OCI-LY1 (cell line): ENCODE results near the gene CRB2.

Experiments
- H2AFZ ChIP-seq: fragments of 200-600 bp; sonication (generic), shearing (Covaris generic); 2 replicates; pipeline ENCODE4 v1.6.0; 2014; ENCODE audit warnings: antibody characterized with exemption, mild to moderate bottlenecking, low read length
- H3F3A ChIP-seq: fragments of 200-600 bp; sonication (generic), shearing (Covaris generic); 2 replicates; pipeline ENCODE4 v1.6.0; 2014; ENCODE audit warnings: mild to moderate bottlenecking, antibody characterized with exemption, low read length, moderate library complexity; ENCODE audit not compliant: insufficient read depth
- H3K27ac ChIP-seq: fragments of 200-600 bp; sonication (generic); 2 replicates; pipeline ENCODE4 v1.5.1; 2014; ENCODE audit warnings: low read length, mixed run types, mild to moderate bottlenecking, low read depth; ENCODE audit not compliant: poor library complexity, severe bottlenecking
- H3K27me3 ChIP-seq: fragments of 200-600 bp; sonication (generic); 2 replicates; pipeline ENCODE4 v1.6.0; 2014; ENCODE audit warnings: antibody characterized with exemption, mild to moderate bottlenecking, low read length, moderate library complexity; ENCODE audit not compliant: insufficient read depth
- H3K36me3 ChIP-seq: fragments of 200-600 bp; sonication (generic); 2 replicates; pipeline ENCODE4 v1.6.1; 2014; ENCODE audit warnings: mild to moderate bottlenecking, antibody characterized with exemption, low read length, moderate library complexity, mixed read lengths; ENCODE audit not compliant: insufficient read depth
- H3K4me1 ChIP-seq: fragments of 200-600 bp; sonication (generic); 2 replicates; pipeline ENCODE4 v1.5.1; 2014; ENCODE audit warnings: mild to moderate bottlenecking, low read length, moderate library complexity; ENCODE audit not compliant: insufficient read depth, severe bottlenecking
- H3K4me2 ChIP-seq: fragments of 200-600 bp; sonication (generic), shearing (Covaris generic); 2 replicates; pipeline ENCODE4 v1.6.1; 2014; ENCODE audit warnings: low read length
- H3K4me3 ChIP-seq: fragments of 200-600 bp; sonication (generic); 2 replicates; pipeline ENCODE4 v1.5.1; 2014; ENCODE audit warnings: low read length, low read depth, mild to moderate bottlenecking, mixed read lengths; ENCODE audit not compliant: poor library complexity, severe bottlenecking
- H3K79me2 ChIP-seq: fragments of 200-600 bp; shearing (Covaris generic); 2 replicates; pipeline ENCODE4 v1.6.1; 2016; ENCODE audit warnings: mixed run types, low read length, mixed read lengths; ENCODE audit not compliant: insufficient read depth
- H3K9ac ChIP-seq: fragments of 200-600 bp; sonication (generic), shearing (Covaris generic); 2 replicates; pipeline ENCODE4 v1.6.1; 2014; ENCODE audit warnings: mild to moderate bottlenecking, low read length, mixed read lengths
- H3K9me2 ChIP-seq: fragments of 200-600 bp; sonication (generic), shearing (Covaris generic); 2 replicates; pipeline ENCODE4 v1.6.1; 2014; ENCODE audit warnings: low read depth, mild to moderate bottlenecking, low read length, mixed read lengths
- H3K9me3 ChIP-seq: fragments of 200-600 bp; shearing (Covaris generic); 2 replicates; pipeline ENCODE4 v1.6.1; 2014; ENCODE audit warnings: low read length, mixed read lengths
- H4K20me1 ChIP-seq: fragments of 200-600 bp; sonication (generic), shearing (Covaris generic); 2 replicates; pipeline ENCODE4 v1.6.0; 2016; ENCODE audit warnings: mild to moderate bottlenecking, low read length; ENCODE audit not compliant: insufficient read depth
- CTCF ChIP-seq: fragments of 200-600 bp; sonication (generic), shearing (Covaris generic); IDR thresholded peaks from 2 replicates; pipeline ENCODE4 v1.5.1; 2017; ENCODE audit warnings: mild to moderate bottlenecking, antibody characterized with exemption, low read length, moderate library complexity, mixed read lengths
- EZH2 ChIP-seq: fragments of 200-600 bp; sonication (generic), shearing (Covaris generic); IDR thresholded peaks from 2 replicates; pipeline ENCODE4 v1.8.0; 2017; ENCODE audit warnings: borderline replicate concordance, mixed run types, mild to moderate bottlenecking, antibody characterized with exemption, low read length, moderate library complexity, mixed read lengths

Gene CRB2

GRCh38 chr9:123321616-123322272 lies 34.3 kb upstream of the CRB2 start:
- H3K4me3 ChIP-seq = peak overlapping the region; percentile 18
- H3K4me1 ChIP-seq = peaks cover 89% of the 10 kb centered on the region
- peak overlapping the region; percentile 41; the same call in 1 of the 2 replicates for H3K9ac ChIP-seq

DNA sequence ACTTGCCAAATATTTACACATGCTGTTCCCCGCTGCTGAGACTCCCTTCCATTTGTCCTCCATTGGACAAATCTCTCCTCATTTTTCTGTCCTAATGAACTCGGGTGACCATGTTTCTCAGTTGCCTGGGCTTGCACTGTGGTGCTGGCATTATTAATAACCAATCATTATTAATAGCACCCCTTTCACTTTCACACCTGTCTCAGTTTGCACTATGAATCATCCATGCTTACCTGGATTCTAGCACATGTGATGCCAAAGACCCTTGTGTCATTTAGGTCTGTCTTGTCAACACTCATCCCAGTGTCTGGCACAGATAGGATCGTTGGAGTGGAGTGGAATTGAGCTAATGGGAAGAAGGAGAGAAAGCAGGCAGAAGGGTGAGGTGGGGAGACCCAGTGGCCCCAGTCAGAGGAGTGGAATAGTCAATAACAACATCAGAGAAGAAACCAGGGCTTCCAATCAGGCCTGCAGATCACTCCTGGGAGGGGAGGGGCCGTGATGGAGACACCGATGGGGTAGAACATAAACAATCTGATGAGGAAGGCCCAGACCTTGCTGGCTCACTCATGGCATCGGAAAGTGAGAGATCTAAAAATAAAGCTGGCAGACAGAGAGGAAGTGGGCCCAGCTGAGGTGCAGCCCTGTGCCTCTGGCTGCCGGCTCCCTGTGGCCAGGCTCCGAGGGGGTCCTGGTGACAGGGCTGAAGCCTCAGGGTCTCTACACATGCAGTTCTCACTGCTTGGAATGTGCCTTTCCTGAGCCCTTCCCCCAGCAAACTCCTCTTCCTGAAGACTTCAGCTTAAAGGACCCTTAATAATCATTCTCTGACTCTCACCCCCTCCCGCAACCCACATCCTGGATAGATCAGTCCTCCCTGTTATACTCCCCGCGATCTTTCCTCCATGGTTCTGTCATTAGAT lies 33.5 kb upstream of the CRB2 start:
- Histone ChIP-seq H3K27me3 (no peaks in the 10 kb centered on the region), H3K27ac (peak overlapping the region; percentile 88), H3K79me2 (no peaks in the 10 kb centered on the region), H3K4me1 (peaks cover 86% of the 10 kb centered on the region), H3K4me2 (peak overlapping the region; percentile 57), H3K9ac (peak overlapping the region; percentile 54), H2AFZ (no peak overlapping the region), H3F3A (no peaks in the 10 kb centered on the region), H3K9me3 (no peaks in the 10 kb centered on the region), H4K20me1 (no peaks in the 10 kb centered on the region), H3K9me2 (no peaks in the 10 kb centered on the region), H3K36me3 (no peaks in the 10 kb centered on the region), H3K4me3 (peak overlapping the region; percentile 18)
- no peak for TF ChIP-seq CTCF
- TF ChIP-seq EZH2 = no peak

More at GRCh38 chr9:123321616-123322272, 34.3 kb upstream of the CRB2 start:
- Histone ChIP-seq H3K79me2 (no peaks in the 10 kb centered on the region), H3K9me2 (no peaks in the 10 kb centered on the region), H2AFZ (no peak overlapping the region), H3F3A (no peaks in the 10 kb centered on the region), H3K4me2 (peak overlapping the region; percentile 57), H3K27ac (peak overlapping the region; percentile 88), H3K36me3 (no peaks in the 10 kb centered on the region), H3K9me3 (no peaks in the 10 kb centered on the region), H3K27me3 (no peaks in the 10 kb centered on the region), H4K20me1 (no peaks in the 10 kb centered on the region)
- no peak for TF ChIP-seq EZH2
- no peak for TF ChIP-seq CTCF

DNA sequence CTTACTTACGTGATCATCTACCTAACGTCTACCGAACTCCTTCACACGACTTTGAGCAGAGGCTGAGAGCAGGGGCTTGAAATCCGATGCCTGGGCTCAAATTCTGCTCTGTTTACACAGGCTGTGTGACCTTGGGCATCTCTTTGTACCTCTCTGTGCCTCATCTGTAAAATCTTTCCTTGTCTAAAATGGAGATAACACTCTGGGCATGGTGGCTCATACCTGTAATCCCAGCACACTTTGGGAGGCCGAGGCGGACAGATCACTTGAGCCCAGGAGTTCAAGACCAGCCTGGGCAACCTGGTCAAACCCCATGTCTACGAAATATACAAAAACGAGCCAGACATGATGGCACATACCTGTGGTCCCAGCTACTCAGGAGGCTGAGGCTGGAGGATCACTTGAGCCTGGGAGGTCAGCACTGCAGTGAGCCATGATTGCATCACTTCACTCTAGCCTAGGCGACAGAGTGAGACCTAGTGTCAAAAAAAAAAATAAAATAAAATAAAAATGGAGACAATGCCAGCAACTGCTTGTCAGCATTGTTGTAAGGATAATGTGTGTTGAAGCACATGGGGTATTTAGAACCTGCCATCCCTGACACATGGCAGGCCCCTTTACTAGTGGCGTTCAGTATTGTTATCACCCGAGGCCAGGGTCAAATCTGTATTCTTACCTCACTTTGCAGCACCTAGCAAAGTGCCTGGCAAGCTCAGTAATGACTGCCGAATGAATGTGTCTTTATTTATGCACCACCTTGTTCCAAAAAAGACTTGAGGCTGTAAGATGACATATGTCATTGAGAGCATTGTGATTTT lies 32.6 kb upstream of the CRB2 start:
- no peaks in the 10 kb centered on the region for H3K27me3 ChIP-seq
- no peaks in the 10 kb centered on the region for H3K79me2 ChIP-seq
- no peaks in the 10 kb centered on the region for H4K20me1 ChIP-seq
- peak overlapping the region; percentile 88 for H3K27ac ChIP-seq
- peaks cover 77% of the 10 kb centered on the region for H3K4me1 ChIP-seq
- H3K4me2 ChIP-seq = peak overlapping the region; percentile 57
- H3K9me2 ChIP-seq = no peaks in the 10 kb centered on the region
- H3K9me3 ChIP-seq = no peaks in the 10 kb centered on the region
- peak overlapping the region; percentile 3 for H3K4me3 ChIP-seq
- no peak overlapping the region for H2AFZ ChIP-seq
- peak overlapping the region; percentile 54 for H3K9ac ChIP-seq
- no peaks in the 10 kb centered on the region for H3K36me3 ChIP-seq
- TF ChIP-seq EZH2 (no peak), CTCF (no peak)
- H3F3A ChIP-seq = no peaks in the 10 kb centered on the region
